CD4-positive, alpha-beta T cell treated with Interleukin-10 for 1 hour (primary cell): ENCODE data around the gene EMC1.
"Not testable (repeated sequence)": the region's sequence is repeated elsewhere in the genome, so short reads cannot be mapped to it uniquely, and the experiment has no call there.

Experiments
- DNase-seq: peaks from one replicate; pipeline ENCODE4 v3.0.0-alpha.2; 2020

EMC1 gene

GRCh38 chr1:19260211-19261138 lies 9.2 kb upstream of the EMC1 start:
- DNase-seq, result no peak

GRCh38 chr1:19258353-19258752 lies 7.0 kb upstream of the EMC1 start:
- no peak for DNase-seq

- DNase-seq, result no peak
Measured at GRCh38 chr1:19257178-19257914, 6.0 kb upstream of the EMC1 start.

- DNase-seq, result not testable (repeated sequence)
Measured at GRCh38 chr1:19256301-19256700, 5.0 kb upstream of the EMC1 start.

GRCh38 chr1:19255288-19255687 lies 4.0 kb upstream of the EMC1 start:
- DNase-seq, result no peak

- no peak for DNase-seq
Measured at GRCh38 chr1:19254416-19254815, 3.1 kb upstream of the EMC1 start.

- DNase-seq, result peak; percentile 3
Measured at GRCh38 chr1:19250629-19251304, 557 bp downstream of the EMC1 start.

- DNase-seq, result peak; percentile 76
Measured at GRCh38 chr1:19240673-19241538, 10.4 kb downstream of the EMC1 start.

- DNase-seq, result no peak
Measured at GRCh38 chr1:19239876-19240275, 11.4 kb downstream of the EMC1 start.

- no peak for DNase-seq
Measured at GRCh38 chr1:19234224-19234623, 17.1 kb downstream of the EMC1 start.

- DNase-seq, result no peak
Measured at GRCh38 chr1:19232524-19232846, 18.8 kb downstream of the EMC1 start.

- DNase-seq, result not testable (repeated sequence)
Measured at GRCh38 chr1:19231736-19232523, 19.4 kb downstream of the EMC1 start.

- no peak for DNase-seq
Measured at GRCh38 chr1:19229828-19230325, 21.4 kb downstream of the EMC1 start.

GRCh38 chr1:19229229-19229628 lies 22.1 kb downstream of the EMC1 start:
- DNase-seq, result no peak

GRCh38 chr1:19222979-19223824 lies 28.1 kb downstream of the EMC1 start:
- DNase-seq, result no peak

GRCh38 chr1:19222573-19222972 lies 28.8 kb downstream of the EMC1 start:
- DNase-seq, result no peak

- DNase-seq, result no peak
Measured at GRCh38 chr1:19220991-19221390, 30.3 kb downstream of the EMC1 start.

GRCh38 chr1:19220080-19220846 lies 31.1 kb downstream of the EMC1 start:
- DNase-seq, result no peak

GRCh38 chr1:19219451-19219850 lies 31.9 kb downstream of the EMC1 start:
- no peak for DNase-seq

- DNase-seq, result not testable (repeated sequence)
Measured at GRCh38 chr1:19216585-19216984, 34.7 kb downstream of the EMC1 start.
